Stomach smooth muscle (tissue), 2 donors: ENCODE measurements around the gene THRSP.
A peak's percentile ranks its signal among the peaks of the same experiment; 100 is the strongest.
"Not testable (repeated sequence)": the region's sequence is repeated elsewhere in the genome, so short reads cannot be mapped to it uniquely, and the experiment has no call there.

Experiments
- H3K27ac ChIP-seq: one replicate; pipeline ENCODE4 v1.7.0; 2013; ENCODE audit warnings: mild to moderate bottlenecking, low read length, inconsistent platforms
- H3K27me3 ChIP-seq, 2 donors: one replicate each; pipeline ENCODE4 v1.7.0; 2013; ENCODE audit warnings: low read length in 2 of 2; ENCODE audit not compliant: insufficient read depth in 2 of 2, control insufficient read depth in 1 of 2
- H3K36me3 ChIP-seq, 2 donors: one replicate each; pipeline ENCODE4 v1.7.0; 2013; ENCODE audit warnings: low read length in 2 of 2; ENCODE audit not compliant: control insufficient read depth in 2 of 2, insufficient read depth in 2 of 2
- H3K4me1 ChIP-seq: one replicate; pipeline ENCODE4 v1.7.0; 2013; ENCODE audit warnings: low read length; ENCODE audit not compliant: control insufficient read depth, insufficient read depth
- H3K4me3 ChIP-seq, 2 donors: one replicate each; pipeline ENCODE4 v1.7.0; 2013; ENCODE audit warnings: low read length in 2 of 2
- H3K9ac ChIP-seq, 2 donors: one replicate each; pipeline ENCODE4 v1.7.0; 2013; ENCODE audit warnings: low read length in 2 of 2, mild to moderate bottlenecking in 1 of 2
- H3K9me3 ChIP-seq, 2 donors: one replicate each; pipeline ENCODE4 v1.7.0; 2013; ENCODE audit warnings: low read length in 2 of 2; ENCODE audit not compliant: control insufficient read depth in 2 of 2
- donor health status: healthy.
- donor health status: Pancreatic carcinoma.

Gene THRSP

DNA sequence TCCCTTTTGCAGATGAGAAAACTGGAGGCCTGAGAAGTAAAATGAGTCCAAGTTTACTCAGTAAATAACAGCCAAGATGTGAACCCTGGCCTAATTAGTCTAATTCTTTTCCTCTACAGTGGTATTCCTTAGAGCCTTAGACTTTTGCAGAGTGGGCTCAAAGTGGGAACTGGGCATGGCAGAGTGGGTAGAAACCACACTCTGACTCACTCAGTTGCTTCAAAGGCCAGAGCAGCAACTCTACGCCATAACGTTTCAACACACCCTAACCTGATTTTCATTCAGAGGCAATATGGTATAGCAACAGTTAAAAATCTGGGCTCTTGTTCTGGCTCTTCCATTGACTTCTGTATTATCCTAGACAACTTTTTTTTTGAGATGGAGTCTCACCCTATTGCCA lies 2.8 kb downstream of the THRSP start:
- Histone ChIP-seq H3K27ac (no peak overlapping the region), H3K4me1 (peaks cover under 1% of the 10 kb centered on the region), H3K4me3 (no peak overlapping the region), H3K27me3 (no peaks in the 10 kb centered on the region), H3K36me3 (peaks cover 17 to 18% of the 10 kb centered on the region in 2 donors), H3K9me3 (no peaks in the 10 kb centered on the region), H3K9ac (no peak overlapping the region)

DNA sequence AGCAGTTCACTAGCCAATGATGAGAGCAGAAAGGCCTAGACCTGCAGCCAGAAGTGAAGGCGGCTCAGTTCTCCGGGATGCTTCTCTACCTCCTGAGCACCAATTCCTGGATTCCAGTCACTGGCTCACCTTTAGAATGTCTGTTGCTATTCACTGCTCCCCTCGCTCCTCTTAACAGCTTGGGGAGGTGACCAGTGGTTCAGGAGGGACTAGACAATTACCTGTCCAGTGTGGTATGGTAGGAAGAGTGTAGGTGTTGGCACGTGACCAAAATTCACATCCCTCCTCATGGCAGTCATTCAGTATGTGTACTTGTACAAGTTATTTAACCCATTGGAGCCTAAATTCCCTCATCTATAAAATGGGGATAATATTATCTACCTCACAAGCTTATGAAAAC lies 4.0 kb downstream of the THRSP start:
- Histone ChIP-seq H3K27ac (no peak overlapping the region), H3K27me3 (no peaks in the 10 kb centered on the region), H3K4me3 (no peak overlapping the region), H3K4me1 (no peaks in the 10 kb centered on the region), H3K36me3 (peaks cover 26 to 27% of the 10 kb centered on the region in 2 donors), H3K9me3 (no peaks in the 10 kb centered on the region), H3K9ac (no peak overlapping the region)

- Histone ChIP-seq H3K4me3 (no peak overlapping the region), H3K27ac (no peak overlapping the region), H3K36me3 (peaks cover 26 to 27% of the 10 kb centered on the region in 2 donors), H3K9me3 (no peaks in the 10 kb centered on the region), H3K27me3 (no peaks in the 10 kb centered on the region), H3K4me1 (no peaks in the 10 kb centered on the region), H3K9ac (no peak overlapping the region)
Measured at GRCh38 chr11:78069465-78069864, 5.8 kb downstream of the THRSP start.

GRCh38 chr11:78070621-78071020 lies 7.0 kb downstream of the THRSP start:
- no peak overlapping the region for H3K9ac ChIP-seq
- H3K27me3 ChIP-seq = no peaks in the 10 kb centered on the region
- H3K4me1 ChIP-seq = no peaks in the 10 kb centered on the region
- H3K4me3 ChIP-seq = no peak overlapping the region
- peaks cover 26 to 27% of the 10 kb centered on the region in 2 donors for H3K36me3 ChIP-seq
- no peaks in the 10 kb centered on the region for H3K9me3 ChIP-seq
- H3K27ac ChIP-seq = no peak overlapping the region

GRCh38 chr11:78071717-78072116 lies 8.1 kb downstream of the THRSP start:
- Histone ChIP-seq H3K36me3 (peaks cover 26 to 27% of the 10 kb centered on the region in 2 donors), H3K9me3 (no peaks in the 10 kb centered on the region), H3K27ac (no peak overlapping the region), H3K9ac (no peak overlapping the region), H3K4me3 (no peak overlapping the region), H3K4me1 (peaks cover 2% of the 10 kb centered on the region), H3K27me3 (no peaks in the 10 kb centered on the region)

GRCh38 chr11:78072455-78072854 lies 8.8 kb downstream of the THRSP start:
- Histone ChIP-seq H3K36me3 (peaks cover 25 to 26% of the 10 kb centered on the region in 2 donors), H3K9ac (no peak overlapping the region), H3K27me3 (no peaks in the 10 kb centered on the region), H3K27ac (no peak overlapping the region), H3K9me3 (no peaks in the 10 kb centered on the region), H3K4me3 (no peak overlapping the region), H3K4me1 (peaks cover 9% of the 10 kb centered on the region)

DNA sequence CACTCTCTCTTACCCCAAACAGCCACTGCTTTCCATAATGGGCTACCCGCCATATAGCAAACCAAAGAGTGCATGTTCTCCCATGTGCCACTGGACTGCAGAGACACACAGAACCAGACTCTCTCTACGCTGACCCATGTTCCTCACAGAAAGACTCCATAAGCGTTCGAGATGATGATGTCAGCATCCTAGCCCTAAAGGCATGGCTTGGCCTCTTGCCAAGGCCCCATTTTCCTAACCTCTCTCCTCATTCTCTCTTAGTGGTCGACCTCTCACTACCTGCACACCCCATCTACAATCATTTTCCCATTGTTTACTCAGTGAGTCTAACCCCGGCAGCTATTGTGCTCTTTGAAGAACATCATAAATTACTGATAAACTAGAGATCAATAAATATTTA lies 11.1 kb downstream of the THRSP start:
- no peak overlapping the region for H3K9ac ChIP-seq
- no peaks in the 10 kb centered on the region for H3K27me3 ChIP-seq
- peaks cover 15 to 16% of the 10 kb centered on the region in 2 donors for H3K36me3 ChIP-seq
- H3K9me3 ChIP-seq = no peaks in the 10 kb centered on the region
- no peak overlapping the region for H3K4me3 ChIP-seq
- H3K27ac ChIP-seq = no peak overlapping the region
- peaks cover 25% of the 10 kb centered on the region for H3K4me1 ChIP-seq

DNA sequence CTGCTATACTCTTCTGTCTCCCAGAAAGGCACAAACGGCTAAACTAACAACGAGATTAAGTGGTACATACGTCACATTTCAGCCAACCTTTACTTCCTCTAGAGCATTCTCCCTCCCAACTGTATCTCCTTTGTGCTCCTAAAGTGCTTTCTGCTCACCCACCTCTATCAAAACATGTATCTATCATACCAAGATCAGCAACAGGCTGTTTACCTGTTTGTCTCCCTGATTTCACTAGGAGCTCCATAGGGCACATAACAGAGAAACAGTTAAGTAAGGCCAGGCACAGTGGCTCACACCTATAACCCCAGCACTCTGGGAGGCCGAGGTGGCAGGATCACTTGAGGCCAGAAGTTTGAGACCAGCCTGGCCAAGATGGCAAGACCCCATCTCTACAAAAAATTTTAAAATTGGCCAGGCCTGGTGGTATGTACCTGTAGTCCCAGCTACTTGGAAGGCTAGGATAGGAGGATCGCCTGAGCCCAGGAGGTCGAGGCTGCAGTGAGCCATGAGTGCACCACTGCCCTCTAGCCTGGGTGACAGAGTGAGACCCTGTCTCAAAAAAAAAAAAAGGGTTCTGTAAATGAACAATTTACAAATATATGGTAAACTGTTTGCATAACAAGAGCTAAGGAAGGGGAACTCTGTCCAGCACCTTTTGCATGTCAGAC lies 13.2 kb downstream of the THRSP start:
- H3K27ac ChIP-seq = no peak overlapping the region
- H3K36me3 ChIP-seq = peaks cover 5% of the 10 kb centered on the region in 2 donors
- no peak overlapping the region for H3K9ac ChIP-seq
- no peaks in the 10 kb centered on the region for H3K27me3 ChIP-seq
- peaks cover 25% of the 10 kb centered on the region for H3K4me1 ChIP-seq
- no peaks in the 10 kb centered on the region for H3K9me3 ChIP-seq
- H3K4me3 ChIP-seq = peak overlapping the region in 1 of 2 donors; percentile 9

- not testable (repeated sequence) for H3K27me3 ChIP-seq, H3K9me3 ChIP-seq, H3K36me3 ChIP-seq, H3K27ac ChIP-seq
- H3K4me1 ChIP-seq = peaks cover 25% of the 10 kb centered on the region
- H3K4me3 ChIP-seq = peak overlapping the region; percentile 86 to 98
- peak overlapping the region in 1 of 2 donors; percentile 36 for H3K9ac ChIP-seq
Measured at GRCh38 chr11:78077592-78077991, 13.9 kb downstream of the THRSP start.

- peak overlapping the region; percentile 86 to 98 for H3K4me3 ChIP-seq
- H3K9me3 ChIP-seq = no peaks in the 10 kb centered on the region
- no peaks in the 10 kb centered on the region for H3K27me3 ChIP-seq
- no peaks in the 10 kb centered on the region for H3K36me3 ChIP-seq
- peak overlapping the region; percentile 80 to 97 for H3K9ac ChIP-seq
- H3K4me1 ChIP-seq = peaks cover 25% of the 10 kb centered on the region
- no peak overlapping the region for H3K27ac ChIP-seq
Measured at GRCh38 chr11:78078218-78079167, 14.8 kb downstream of the THRSP start.
